Endothelial cell of hepatic sinusoid (primary cell): ENCODE measurements around the gene TGM3.

Source experiments
- in situ Hi-C: cut with HindIII; loops from 2 replicates; pipeline ENCODE4 v1.10.0; 2017; ENCODE audit warnings: low sequenced_read_pairs

The TGM3 gene

DNA sequence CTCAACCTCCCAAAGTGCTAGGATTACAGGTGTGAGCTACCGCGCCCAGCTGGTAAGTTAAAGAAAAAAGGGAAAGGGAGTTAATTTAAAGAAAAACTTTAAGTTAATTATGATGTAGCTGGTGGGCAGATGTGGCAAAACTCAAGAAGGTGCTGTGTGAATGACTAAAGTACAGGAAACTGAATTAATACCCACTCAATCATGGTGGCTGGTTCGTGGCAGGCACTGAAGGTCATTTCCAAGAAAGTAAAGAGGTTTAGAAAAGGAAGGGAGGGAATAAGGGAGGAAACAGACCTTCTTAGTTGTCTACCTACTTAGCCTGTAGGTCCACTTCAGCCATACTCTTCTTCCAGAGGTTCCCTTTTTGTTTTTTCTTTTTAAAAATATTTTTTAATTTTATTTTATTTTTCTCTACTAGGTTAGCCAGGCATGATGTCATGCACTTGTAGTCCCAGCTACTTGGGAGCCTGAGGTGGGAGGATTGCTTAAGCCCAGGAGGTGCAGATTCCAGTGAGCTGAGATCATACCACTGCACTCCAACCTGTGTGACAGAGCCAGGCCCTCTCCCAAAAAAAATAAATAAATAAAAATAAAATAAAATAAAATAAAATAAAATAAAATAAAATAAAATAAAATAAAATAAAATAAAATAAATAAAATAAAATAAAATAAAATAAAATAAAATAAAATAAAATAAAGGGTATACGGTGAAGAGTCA is 11.9 kb upstream of the TGM3 start:
- in situ Hi-C loops: no loop called here

DNA sequence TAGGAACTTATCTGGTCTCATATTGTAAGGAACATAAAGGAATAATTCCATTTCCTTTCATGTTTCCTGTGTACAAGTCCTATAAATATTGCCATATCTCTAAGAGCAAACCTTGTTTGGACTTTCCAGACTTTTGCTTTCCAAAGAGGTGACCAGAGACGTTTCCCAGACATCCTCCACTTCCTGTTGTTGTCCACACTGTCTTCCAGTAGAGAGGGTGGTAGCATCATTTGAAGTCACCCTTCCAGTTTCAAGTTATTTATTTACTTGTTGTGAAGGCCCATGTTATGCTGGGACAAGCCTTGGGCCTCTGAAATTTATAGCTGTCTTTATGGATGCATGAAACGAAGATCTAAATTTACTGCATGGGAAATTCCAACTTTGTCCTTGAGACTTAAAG is 10.6 kb upstream of the TGM3 start:
- in situ Hi-C loops: no loop called here

DNA sequence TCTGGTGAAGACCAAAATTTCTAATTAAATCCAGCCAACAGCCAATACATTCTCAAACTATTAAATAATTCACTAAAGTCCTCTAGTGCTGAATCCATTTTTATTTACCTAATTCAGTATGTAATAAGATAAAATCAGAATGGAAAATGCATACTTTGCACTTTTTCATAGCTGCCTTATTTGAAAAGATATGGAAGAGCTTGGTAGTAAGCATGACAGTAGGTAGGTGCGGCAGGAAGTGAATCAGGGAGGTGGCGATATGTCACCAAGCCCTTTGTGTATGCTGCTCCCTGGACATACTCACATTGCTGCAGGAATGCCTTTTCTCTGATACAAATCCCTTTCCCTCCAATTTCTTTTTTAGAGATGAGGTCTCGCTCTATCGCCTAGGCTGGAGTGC is 10.2 kb upstream of the TGM3 start:
- in situ Hi-C loops: no loop called here

DNA sequence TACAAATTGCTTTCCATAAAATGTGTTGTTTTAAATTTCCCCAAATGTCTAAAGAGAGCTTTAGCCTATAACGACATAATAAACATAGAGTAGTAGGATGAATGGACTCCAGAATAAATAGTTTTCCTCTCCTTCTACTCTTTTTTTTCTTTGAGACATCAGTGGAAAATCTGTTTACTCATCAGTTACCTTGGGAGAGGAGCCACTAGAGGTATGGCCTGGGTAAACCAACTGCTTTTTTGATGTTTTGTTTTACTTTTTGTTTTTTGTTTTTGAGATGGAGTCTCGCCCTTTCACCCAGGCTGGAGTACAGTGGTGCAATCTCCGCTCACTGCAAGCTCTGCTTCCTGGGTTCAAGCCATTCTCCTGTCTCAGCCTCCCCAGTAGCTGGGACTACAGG is 8.3 kb upstream of the TGM3 start:
- in situ Hi-C loops: no loop called here

DNA sequence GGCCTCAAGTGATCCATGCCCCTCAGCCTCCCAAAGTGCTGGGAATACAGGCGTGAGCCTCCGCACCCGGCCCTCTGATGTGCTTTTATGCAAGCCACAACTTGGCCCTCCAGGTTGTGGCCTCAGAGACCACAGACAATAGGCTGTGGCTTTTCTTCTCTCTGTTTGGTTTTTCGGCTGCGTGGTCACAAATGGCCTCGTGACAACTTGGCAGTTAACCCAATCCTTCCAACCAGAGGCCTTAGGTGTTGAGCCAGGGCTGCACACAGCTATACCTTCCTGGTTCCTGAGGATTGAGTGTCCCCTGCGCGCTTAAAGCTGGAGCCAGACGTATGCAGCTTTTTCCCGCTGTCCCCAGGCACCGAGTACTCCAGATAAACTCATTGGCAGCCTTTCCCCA is 6.3 kb upstream of the TGM3 start:
- in situ Hi-C loops: no loop called here

DNA sequence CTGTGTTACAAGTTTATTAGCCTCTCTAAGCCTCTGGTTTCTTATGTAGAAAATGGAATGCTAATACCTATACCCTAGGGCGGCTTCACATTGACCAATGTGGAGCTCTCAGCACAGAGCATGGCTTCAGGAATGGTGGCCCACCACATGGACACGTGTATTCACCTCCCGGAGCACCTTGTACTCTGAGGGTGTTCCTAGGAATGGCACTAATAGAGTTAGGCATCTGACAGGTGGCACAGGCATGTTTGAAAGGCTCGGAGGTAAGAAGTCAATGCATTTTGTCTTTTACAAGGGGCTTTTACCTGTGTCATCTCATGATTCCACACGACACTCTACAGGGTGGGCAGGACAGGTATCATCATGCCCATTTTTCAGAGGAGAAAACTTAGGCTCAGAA is 5.3 kb upstream of the TGM3 start:
- in situ Hi-C loops: no loop called here

DNA sequence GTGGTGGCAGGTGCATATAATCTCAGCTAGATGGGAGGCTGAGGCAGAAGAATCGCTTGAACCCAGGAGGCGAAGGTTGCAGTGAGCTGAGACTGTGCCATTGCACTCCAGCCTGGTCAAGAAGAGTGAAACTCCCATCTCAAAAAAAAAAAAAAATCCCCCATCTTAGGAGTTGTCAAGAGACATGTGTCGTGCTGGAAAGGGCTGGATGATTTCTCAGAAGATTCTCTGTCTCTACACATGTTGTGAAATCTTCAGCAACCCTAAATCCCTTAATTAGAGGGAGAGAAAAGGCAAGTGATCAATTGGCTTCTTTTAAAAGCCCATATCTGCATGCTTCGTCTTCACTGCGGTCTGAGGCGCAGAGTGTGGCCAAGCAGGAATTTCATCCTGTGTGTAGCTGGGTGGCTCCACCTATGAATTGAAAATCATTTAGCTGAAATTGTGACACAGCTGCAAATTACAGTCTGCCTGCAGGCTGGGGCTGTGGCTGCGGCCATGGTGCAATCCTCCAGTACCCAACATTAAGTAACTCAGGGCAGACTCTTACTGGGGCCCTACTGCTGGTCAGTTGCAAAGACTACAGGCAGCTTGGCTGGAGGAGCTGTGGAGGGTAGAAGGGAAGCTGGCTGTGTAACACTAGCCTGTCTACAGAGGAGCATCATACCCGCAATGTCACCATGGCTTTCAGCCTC is 3.2 kb upstream of the TGM3 start:
- in situ Hi-C loops: no loop called here

DNA sequence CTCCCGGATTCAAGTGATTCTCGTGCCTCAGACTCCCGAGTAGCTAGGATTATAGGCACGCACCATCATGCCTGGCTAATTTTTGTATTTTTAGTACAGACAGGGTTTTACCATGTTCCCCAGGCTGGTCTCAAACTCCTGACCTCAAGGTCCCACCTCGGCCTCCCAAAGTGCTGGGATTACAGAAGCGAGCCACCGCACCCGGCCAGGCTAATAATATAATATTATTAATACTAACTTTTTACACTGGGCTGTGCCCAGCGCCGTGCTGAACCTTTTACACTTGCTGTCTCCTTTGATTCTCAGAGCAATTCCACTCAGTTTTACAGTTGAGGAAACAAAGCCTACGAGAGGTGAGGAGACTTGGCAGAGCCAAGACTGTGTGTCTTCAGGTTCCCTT is 2.3 kb upstream of the TGM3 start:
- in situ Hi-C loops: no loop called here

DNA sequence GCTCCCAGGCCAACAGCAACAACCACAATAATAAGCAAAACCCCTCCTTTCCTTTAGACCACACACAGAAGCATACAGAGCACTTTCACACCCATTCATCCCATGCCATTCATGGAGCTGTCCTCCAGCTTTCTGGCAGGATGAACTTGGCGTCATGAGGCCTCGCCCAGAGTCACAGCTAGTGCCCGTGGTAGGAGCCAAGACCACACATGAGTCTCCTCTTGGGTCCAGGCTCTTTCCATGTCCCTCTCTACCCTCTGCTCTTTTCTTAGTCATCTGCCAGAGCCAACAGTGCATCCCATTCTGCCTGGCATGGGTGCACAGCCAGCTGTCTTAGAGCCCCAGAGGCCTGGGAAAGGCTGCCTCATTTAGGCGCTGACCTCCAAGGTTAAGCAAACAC is 1.8 kb upstream of the TGM3 start:
- in situ Hi-C loops: no loop called here

DNA sequence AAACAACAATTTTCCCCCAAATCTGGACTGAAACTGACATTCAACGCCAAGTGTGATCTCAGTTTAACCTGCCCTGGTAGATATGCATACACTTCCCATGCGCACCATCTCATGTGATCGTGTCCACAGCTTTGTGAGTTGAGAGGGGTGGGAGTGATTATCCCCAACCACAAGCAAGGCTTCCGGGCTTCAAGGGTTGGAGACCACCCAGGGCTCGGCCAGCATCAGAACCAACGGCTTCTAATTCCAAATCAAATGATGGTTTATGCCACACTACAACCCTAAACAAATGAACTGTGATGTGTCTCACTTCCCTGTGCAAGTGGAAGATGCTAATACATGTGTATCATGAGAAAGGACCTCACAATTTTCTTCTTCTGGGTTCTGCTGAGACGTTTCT is 515 bp upstream of the TGM3 start:
- in situ Hi-C loops: no loop called here

DNA sequence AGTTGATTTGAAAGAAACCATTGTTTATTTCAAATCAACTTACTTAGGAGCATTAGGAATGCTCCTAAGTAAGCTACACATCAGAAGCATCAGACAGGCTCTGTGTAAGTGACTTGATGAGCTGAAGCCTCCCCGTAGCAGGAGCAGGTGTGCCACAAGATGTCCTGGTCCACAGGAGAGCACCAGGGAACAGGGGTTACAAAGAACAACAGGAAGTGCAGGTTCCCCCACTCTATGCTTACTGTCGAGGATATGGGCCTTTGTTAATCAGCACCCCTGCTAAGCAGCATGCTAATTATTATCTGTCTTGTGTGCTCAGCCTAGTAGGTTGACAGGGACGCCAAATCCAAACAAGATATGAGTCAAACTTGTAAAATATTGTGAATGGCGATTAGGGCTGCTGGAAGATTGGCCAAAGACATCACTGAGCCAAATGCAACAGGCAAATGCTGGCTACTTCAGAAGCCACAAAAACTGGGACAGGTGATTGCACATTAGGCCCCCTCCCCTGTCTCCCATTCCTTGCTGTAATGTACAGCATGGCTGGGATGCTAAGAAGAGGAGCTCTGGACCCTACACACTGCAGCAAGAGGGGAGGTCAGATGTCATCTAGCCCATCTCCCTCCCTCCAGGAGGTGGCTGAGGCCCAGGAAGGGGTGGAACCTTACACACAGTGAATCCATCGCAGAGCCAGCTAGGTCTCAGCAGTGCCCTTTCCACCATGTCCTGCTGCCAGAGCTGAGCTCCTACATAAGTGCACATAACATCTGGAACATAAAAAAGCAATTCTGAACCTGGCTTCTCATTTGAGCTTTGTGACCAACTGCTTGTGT is 939 bp downstream of the TGM3 start:
- in situ Hi-C loops: no loop called here

DNA sequence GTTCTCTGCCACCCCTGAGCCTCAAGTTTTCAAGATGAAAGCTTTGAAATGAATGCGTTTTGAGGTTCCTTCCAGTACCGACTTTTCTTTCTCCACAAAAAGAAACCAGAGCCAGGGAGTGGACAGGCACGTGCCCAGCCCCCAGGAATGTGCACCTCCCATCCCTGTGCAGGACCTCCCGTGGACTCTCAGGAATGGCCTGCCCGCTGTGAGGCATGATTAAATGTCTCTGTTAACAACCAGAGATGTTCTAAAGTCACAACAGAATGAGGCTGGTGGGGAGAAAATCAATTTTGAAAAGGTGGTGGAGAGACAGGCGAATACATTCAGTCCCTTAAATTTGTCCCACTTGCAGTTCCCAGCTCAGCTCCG is 1.5 kb downstream of the TGM3 start:
- in situ Hi-C loops: no loop called here

DNA sequence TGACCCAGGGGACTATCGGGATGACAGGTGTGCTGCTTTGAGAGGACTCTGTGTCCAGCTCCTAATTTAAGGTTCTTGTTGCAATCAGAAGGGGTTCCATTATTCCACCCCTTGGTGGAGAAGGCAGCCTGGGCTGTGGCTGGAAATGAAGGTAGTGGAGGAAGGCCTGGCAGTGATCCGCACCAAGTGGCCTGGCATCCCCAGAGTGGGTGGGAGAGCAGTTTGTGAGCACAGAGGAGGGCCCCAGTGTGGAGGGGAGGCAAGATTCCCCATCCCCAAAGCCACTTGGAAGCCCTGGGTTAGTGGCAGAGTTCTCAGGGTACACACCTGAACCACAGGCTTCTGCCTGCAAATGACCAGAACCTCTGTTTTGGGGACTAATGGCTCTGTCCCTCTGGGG is 2.3 kb downstream of the TGM3 start:
- in situ Hi-C loops: no loop called here

DNA sequence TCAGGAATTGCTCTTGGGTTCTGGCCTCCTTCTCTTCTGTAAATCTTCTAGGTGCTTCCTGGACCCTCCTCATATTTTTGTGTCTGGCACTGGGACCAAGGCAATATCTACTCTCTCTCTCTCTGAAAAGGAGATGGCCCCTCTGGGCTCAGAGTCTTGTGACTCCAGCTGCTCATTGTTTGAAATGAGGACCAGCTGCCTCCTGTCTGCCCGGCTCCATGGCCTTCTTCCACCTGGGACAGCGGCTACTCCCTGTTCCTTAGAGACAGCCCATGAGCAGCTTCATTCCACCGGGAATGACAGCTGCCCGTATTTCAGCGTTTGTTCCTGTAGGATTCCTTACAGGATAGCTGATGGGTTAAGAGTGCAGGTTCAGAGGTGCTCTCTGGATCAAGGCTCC is 2.9 kb downstream of the TGM3 start:
- in situ Hi-C loops: no loop called here

DNA sequence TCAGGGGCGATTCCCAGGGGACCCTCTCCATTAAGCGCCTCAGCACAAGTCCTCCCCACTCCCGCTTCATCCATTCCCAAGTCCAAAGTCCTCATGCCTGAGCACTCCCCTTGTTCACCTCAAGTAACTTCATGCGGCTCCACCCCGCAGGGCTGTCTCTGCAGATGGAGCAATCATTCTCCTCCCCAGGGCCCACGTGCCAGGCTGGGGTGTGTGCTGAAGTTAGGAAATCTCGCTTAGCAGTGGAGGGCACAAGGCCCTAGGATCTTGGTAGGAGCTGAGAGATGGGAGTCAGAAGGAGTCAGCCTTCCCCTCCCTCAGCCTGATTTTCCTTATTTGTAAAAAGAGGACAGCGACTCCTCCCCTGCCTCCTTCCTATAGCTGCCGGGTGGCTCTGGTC is 3.5 kb downstream of the TGM3 start:
- in situ Hi-C loops: no loop called here

DNA sequence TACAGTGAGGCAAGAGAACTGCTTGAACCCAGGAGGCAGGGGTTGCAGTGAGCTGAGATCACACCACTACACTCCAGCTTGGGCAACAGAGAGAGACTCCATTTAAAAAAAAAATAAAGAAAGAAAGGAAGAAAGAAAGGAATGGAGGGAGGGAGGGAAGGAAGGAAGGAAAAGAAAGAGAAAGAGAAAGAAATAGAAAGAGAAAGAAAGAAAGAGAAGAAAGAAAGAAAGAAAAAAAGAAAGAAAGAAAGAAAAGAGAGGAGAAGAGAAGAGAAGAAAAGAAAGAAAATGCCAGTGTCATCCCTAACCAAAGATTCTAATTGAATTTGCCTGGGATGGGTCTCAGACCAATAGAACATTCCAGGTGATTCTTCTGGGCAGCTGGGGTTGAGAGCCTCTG is 4.2 kb downstream of the TGM3 start:
- in situ Hi-C loops: no loop called here

DNA sequence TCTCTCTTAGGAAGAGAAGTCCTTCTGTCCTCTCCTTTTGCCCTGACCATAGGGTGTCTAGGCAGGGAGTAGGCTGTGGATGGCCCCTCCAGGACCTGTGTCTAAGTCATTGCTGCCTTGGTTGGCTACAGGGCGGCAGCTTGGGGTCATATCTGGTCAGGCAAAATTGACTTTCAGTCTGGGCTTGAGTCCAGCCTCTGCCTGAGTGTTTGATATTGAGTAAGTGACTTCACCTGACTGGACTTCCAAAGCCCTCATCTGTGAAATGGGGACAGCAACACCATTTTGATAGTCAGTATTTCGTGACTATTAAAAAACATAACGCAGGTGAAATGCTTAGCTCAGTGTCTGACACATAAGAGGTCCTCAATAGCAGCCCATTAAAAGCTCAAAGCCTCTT is 4.6 kb downstream of the TGM3 start:
- in situ Hi-C loops: no loop called here

DNA sequence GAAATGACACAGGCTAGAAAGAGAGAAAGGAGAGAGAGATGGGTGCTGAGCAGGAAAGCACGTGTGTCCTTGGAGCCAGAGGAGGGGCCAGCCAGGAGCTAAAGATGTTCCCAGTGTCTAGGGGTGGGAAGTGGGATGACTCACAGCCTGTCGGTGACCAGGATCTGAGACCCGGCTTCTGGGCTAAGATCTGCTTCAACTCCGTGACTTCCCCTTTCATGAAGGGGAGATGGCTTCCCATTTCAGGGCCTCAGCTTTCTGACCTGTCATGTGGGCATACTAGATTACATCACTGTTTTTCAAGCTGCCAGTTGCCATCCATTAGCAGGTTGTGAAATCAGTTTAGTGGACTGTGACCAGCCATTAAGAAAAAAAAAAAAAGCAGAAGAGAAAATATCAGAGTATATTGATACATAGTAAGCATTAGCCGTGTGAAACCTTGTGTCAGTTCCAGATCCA is 5.4 kb downstream of the TGM3 start:
- in situ Hi-C loops: no loop called here

DNA sequence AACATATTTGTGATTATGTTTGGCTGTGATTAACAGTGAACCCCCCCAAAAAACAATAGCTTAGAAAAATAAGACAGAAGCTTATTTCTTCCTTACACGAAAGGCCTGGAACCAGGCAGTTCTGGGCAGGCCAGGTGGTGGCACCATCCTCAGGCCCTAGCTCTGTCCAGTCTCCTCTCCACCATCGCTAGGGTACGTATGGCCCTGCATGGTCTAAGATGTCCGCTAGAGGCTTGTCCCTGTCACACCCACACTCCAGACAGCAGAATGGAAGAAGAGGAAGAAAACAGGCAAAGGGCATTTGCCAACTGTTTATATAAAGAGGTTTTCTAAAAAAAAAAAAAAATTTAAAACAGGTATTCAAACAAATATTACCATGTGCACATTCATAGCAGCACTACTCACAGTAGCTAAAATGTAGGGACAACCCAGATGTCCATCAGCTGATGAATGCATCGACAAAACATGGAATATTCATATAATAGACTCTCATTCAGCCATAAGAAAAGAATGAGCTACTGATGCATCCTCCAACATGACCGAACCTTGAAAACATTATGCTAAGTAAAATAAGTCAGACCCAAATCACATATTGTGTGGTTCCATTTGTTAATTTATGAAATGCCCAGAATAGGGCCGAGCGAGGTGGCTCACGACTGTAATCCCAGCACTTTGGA is 6.7 kb downstream of the TGM3 start:
- in situ Hi-C loops: no loop called here

DNA sequence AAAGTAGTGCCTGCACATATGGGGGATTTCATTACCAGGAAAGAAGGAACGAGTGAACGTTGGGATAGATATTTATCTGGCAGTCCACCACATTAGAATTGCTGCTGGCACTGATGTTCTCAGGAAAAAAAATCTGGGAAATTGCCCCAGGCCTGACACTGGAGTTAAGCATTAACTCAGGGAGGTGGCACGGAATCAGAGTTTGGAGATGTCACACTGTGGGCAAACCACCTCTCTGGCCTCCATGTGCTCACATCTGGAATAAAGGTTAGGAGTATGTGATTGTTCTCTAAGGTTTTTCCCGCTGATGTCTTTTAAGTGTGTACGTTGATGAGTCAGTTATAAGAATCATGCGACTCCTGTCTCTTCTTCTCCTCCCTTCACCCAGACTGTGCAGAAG is 7.9 kb downstream of the TGM3 start:
- in situ Hi-C loops: no loop called here

DNA sequence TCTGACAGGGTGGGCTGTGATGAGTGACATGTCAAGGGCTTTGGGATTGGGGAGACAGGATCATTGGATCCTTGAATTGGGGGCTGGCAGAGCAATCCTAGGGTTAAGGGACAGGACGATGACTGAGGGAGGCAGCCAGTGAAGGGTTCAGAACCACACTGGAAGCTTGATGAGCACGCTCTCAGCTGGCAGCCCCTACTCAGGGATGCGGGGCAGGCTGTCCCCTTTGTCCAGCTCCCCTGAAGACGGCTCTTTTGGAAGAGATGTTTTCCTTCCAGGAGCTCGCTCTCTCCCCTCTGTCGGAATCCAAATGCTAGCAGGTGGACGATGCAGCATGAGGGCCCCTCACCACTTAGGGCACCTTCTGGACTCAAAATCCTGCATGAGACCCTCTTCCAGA is 8.4 kb downstream of the TGM3 start:
- in situ Hi-C loops: no loop called here
